ENCODE results near the gene COPS3. TPM values are rescaled to one million over a fixed set of nuclear protein-coding genes. Genes with fewer than 3 reads are reported as not detected.
A peak's percentile ranks its signal among the peaks of the same experiment; 100 is the strongest.

COPS3 gene
- total RNA-seq, 1 donor from 2014 or later, result 36.6 TPM

- peaks cover 13 to 36% of the 10 kb centered on the region in 2 donors for H3K4me1 ChIP-seq
- H3K27me3 ChIP-seq, result no peaks in the 10 kb centered on the region
- H3K4me3 ChIP-seq, result peak overlapping the region; percentile 62 to 81
- peak overlapping the region; percentile 89 to 90 for H3K27ac ChIP-seq
- H3K36me3 ChIP-seq, result peaks cover under 1 to 4% of the 10 kb centered on the region in 2 donors
- no peak for TF ChIP-seq CTCF (IDR thresholded peaks at IDR 0.05)
- no peaks in the 10 kb centered on the region for H3K9me3 ChIP-seq
- intact Hi-C loops (cut with DNase I), result loop anchor here (2.0 to 10.0 kb wide), 4 partner anchors 53 to 201 kb away; partner anchors contain the start of genes COPS3 and MPRIP
- peak in 1 of 2 donors; percentile 81 for DNase-seq (ENCODE audit: low spot score in 2 of 2)
Observed at GRCh38 chr17:17205368-17206123, 75.5 kb downstream of the COPS3 start.

GRCh38 chr17:17204635-17205231, 76.3 kb downstream of the COPS3 start:
- no peaks in the 10 kb centered on the region for H3K27me3 ChIP-seq
- H3K4me1 ChIP-seq, result peaks cover 13 to 36% of the 10 kb centered on the region in 2 donors

GRCh38 chr17:17204041-17204591, 76.9 kb downstream of the COPS3 start:
- no peak for TF ChIP-seq CTCF (IDR thresholded peaks at IDR 0.05)
- peaks cover 0 to 4% of the 10 kb centered on the region in 2 donors for H3K36me3 ChIP-seq
- peak overlapping the region; percentile 89 to 90 for H3K27ac ChIP-seq
- H3K4me1 ChIP-seq, result peaks cover 13 to 36% of the 10 kb centered on the region in 2 donors
- DNase-seq (ENCODE audit: low spot score in 2 of 2), result peak in 1 of 2 donors; percentile 89
- intact Hi-C loops (cut with DNase I), result loop anchor here (1.0 to 10.0 kb wide), 3 partner anchors 14 to 199 kb away; partner anchors contain the start of gene COPS3
- no peaks in the 10 kb centered on the region for H3K9me3 ChIP-seq
- H3K27me3 ChIP-seq, result no peaks in the 10 kb centered on the region
- peak overlapping the region in 1 of 2 donors; percentile 13 for H3K4me3 ChIP-seq

More at GRCh38 chr17:17204635-17205231, 76.3 kb downstream of the COPS3 start:
- no peak for DNase-seq (ENCODE audit: low spot score in 2 of 2)
- TF ChIP-seq CTCF (IDR thresholded peaks at IDR 0.05), result no peak
- peaks cover 0 to 4% of the 10 kb centered on the region in 2 donors for H3K36me3 ChIP-seq
- H3K4me3 ChIP-seq, result peak overlapping the region; percentile 62 to 81
- intact Hi-C loops (cut with DNase I), result loop anchor here (1.0 to 10.0 kb wide), 3 partner anchors 14 to 200 kb away; partner anchors contain the start of gene COPS3
- no peaks in the 10 kb centered on the region for H3K9me3 ChIP-seq
- H3K27ac ChIP-seq, result peak overlapping the region; percentile 89 to 90

GRCh38 chr17:17203173-17203730, 77.8 kb downstream of the COPS3 start:
- DNase-seq (ENCODE audit: low spot score in 2 of 2), result no peak
- H3K27ac ChIP-seq, result peak overlapping the region; percentile 89 to 90
- peaks cover 0 to 4% of the 10 kb centered on the region in 2 donors for H3K36me3 ChIP-seq
- H3K4me3 ChIP-seq, result no peak overlapping the region
- intact Hi-C loops (cut with DNase I), result loop anchor here (10.0 kb wide), 1 partner anchor 198 kb away; no protein-coding TSS in a partner anchor
- peaks cover 13 to 36% of the 10 kb centered on the region in 2 donors for H3K4me1 ChIP-seq
- no peaks in the 10 kb centered on the region for H3K27me3 ChIP-seq
- TF ChIP-seq CTCF (IDR thresholded peaks at IDR 0.05), result no peak
- no peaks in the 10 kb centered on the region for H3K9me3 ChIP-seq

- no peak for DNase-seq (ENCODE audit: low spot score in 2 of 2)
- no peaks in the 10 kb centered on the region for H3K9me3 ChIP-seq
- peaks cover 0 to 4% of the 10 kb centered on the region in 2 donors for H3K36me3 ChIP-seq
- intact Hi-C loops (cut with DNase I), result loop anchor here (10.0 kb wide), 1 partner anchor 197 kb away; no protein-coding TSS in a partner anchor
- no peak for TF ChIP-seq CTCF (IDR thresholded peaks at IDR 0.05)
- no peak overlapping the region for H3K27ac ChIP-seq
- H3K4me1 ChIP-seq, result peaks cover 13 to 33% of the 10 kb centered on the region in 2 donors
- H3K27me3 ChIP-seq, result no peaks in the 10 kb centered on the region
- H3K4me3 ChIP-seq, result no peak overlapping the region
Observed at GRCh38 chr17:17201907-17202306, 79.1 kb downstream of the COPS3 start.
